ENCODE measurements around the gene GNAQ. TPM values are rescaled to one million over a fixed set of nuclear protein-coding genes. Genes with fewer than 3 reads are reported as not detected.

GNAQ gene
- total RNA-seq, 1 experiment from 2014 or later: 34.1 TPM

GRCh38 chr9:77802064-77802463 is 229.5 kb downstream of the GNAQ start:
- H3K27me3 Mint-ChIP-seq (ENCODE audit: unreplicated experiment): no peaks in the 10 kb centered on the region
- no peaks in the 10 kb centered on the region for H3K9me3 Mint-ChIP-seq (ENCODE audit: low read depth, unreplicated experiment)
- no peak for TF ChIP-seq CTCF (IDR thresholded peaks at IDR 0.05; ENCODE audit: unreplicated experiment)
- intact Hi-C loops (cut with micrococcal nuclease; ENCODE audit: unreplicated experiment): no loop called here
- H3K27ac Mint-ChIP-seq (ENCODE audit: unreplicated experiment): no peak overlapping the region
- CTCF ChIA-PET: no interaction called here
- no peak for DNase-seq
- peaks cover under 1% of the 10 kb centered on the region for H3K36me3 Mint-ChIP-seq (ENCODE audit: insufficient read depth, unreplicated experiment)
- no TSS peak for BruUV-seq (replicated peaks)
- H3K4me3 Mint-ChIP-seq (ENCODE audit: low read depth, unreplicated experiment): no peak overlapping the region
- H3K4me1 Mint-ChIP-seq (ENCODE audit: low read depth, unreplicated experiment): peaks cover 9% of the 10 kb centered on the region

- no peaks in the 10 kb centered on the region for H3K36me3 Mint-ChIP-seq (ENCODE audit: insufficient read depth, unreplicated experiment)
- no peak overlapping the region for H3K4me3 Mint-ChIP-seq (ENCODE audit: low read depth, unreplicated experiment)
- CTCF ChIA-PET: no interaction called here
Observed at GRCh38 chr9:77800924-77801551, 230.6 kb downstream of the GNAQ start.

GRCh38 chr9:77798140-77798539 is 233.5 kb downstream of the GNAQ start:
- no peaks in the 10 kb centered on the region for H3K9me3 Mint-ChIP-seq (ENCODE audit: low read depth, unreplicated experiment)
- no peak overlapping the region for H3K27ac Mint-ChIP-seq (ENCODE audit: unreplicated experiment)
- no peaks in the 10 kb centered on the region for H3K36me3 Mint-ChIP-seq (ENCODE audit: insufficient read depth, unreplicated experiment)
- peaks cover 8% of the 10 kb centered on the region for H3K4me1 Mint-ChIP-seq (ENCODE audit: low read depth, unreplicated experiment)
- intact Hi-C loops (cut with micrococcal nuclease; ENCODE audit: unreplicated experiment): no loop called here
- CTCF ChIA-PET: no interaction called here
- no TSS peak for BruUV-seq (replicated peaks)
- H3K27me3 Mint-ChIP-seq (ENCODE audit: unreplicated experiment): no peaks in the 10 kb centered on the region
- no peak for TF ChIP-seq CTCF (IDR thresholded peaks at IDR 0.05; ENCODE audit: unreplicated experiment)
- no peak overlapping the region for H3K4me3 Mint-ChIP-seq (ENCODE audit: low read depth, unreplicated experiment)
- DNase-seq: no peak

More at GRCh38 chr9:77800924-77801551, 230.6 kb downstream of the GNAQ start:
- intact Hi-C loops (cut with micrococcal nuclease; ENCODE audit: unreplicated experiment): no loop called here
- no TSS peak for BruUV-seq (replicated peaks)
- Mint-ChIP-seq H3K9me3 (ENCODE audit: low read depth, unreplicated experiment) (no peaks in the 10 kb centered on the region), H3K27me3 (ENCODE audit: unreplicated experiment) (no peaks in the 10 kb centered on the region), H3K4me1 (ENCODE audit: low read depth, unreplicated experiment) (peaks cover 2% of the 10 kb centered on the region), H3K27ac (ENCODE audit: unreplicated experiment) (no peak overlapping the region)
- TF ChIP-seq CTCF (IDR thresholded peaks at IDR 0.05; ENCODE audit: unreplicated experiment): no peak
- DNase-seq: no peak

GRCh38 chr9:77794985-77795384 is 236.6 kb downstream of the GNAQ start:
- CTCF ChIA-PET: no interaction called here
- no peak for TF ChIP-seq CTCF (IDR thresholded peaks at IDR 0.05; ENCODE audit: unreplicated experiment)
- Mint-ChIP-seq H3K4me1 (ENCODE audit: low read depth, unreplicated experiment) (peaks cover 10% of the 10 kb centered on the region), H3K36me3 (ENCODE audit: insufficient read depth, unreplicated experiment) (no peaks in the 10 kb centered on the region), H3K27ac (ENCODE audit: unreplicated experiment) (no peak overlapping the region), H3K27me3 (ENCODE audit: unreplicated experiment) (no peaks in the 10 kb centered on the region), H3K4me3 (ENCODE audit: low read depth, unreplicated experiment) (no peak overlapping the region), H3K9me3 (ENCODE audit: low read depth, unreplicated experiment) (no peaks in the 10 kb centered on the region)
- no TSS peak for BruUV-seq (replicated peaks)
- DNase-seq: no peak
- intact Hi-C loops (cut with micrococcal nuclease; ENCODE audit: unreplicated experiment): no loop called here
